NCI-H1694 treated with DMSO at 0.1 percent for 48 hours (cell line): ENCODE results near the gene CEACAM19.
"Not testable (repeated sequence)": the region's sequence is repeated elsewhere in the genome, so short reads cannot be mapped to it uniquely, and the experiment has no call there.

Experiments used
- DNase-seq: peaks from one replicate; lab custom pipeline; 2025; lab: John Stamatoyannopoulos, UW

CEACAM19 gene, protein sequence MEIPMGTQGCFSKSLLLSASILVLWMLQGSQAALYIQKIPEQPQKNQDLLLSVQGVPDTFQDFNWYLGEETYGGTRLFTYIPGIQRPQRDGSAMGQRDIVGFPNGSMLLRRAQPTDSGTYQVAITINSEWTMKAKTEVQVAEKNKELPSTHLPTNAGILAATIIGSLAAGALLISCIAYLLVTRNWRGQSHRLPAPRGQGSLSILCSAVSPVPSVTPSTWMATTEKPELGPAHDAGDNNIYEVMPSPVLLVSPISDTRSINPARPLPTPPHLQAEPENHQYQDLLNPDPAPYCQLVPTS

DNA sequence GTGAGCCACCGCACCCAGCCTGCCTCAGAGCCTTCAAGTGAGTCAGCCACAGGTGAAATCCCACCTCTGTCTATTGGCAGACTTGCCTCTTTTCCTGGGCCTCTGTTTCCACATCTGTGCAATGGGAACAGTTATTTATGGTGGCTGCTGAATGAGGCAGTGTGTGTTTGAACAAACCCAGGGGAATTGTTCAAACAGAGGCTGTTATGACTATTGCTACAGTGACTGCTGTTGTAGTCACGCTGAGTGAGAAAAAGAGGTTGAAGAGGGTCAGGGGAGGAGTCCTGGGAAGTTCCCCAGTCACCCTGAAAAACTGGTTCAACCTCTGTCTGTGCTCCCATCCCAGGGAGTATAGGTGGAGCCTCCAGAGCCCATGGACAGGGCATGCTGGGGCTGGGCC lies at the start of gene CEACAM19:
Gene CEACAM19, plus strand, starts transcription at position 83 of the 400 bp plus-strand sequence. CDS start 450 bp downstream, outside the sequence.
- DNase-seq, result no peak

DNA sequence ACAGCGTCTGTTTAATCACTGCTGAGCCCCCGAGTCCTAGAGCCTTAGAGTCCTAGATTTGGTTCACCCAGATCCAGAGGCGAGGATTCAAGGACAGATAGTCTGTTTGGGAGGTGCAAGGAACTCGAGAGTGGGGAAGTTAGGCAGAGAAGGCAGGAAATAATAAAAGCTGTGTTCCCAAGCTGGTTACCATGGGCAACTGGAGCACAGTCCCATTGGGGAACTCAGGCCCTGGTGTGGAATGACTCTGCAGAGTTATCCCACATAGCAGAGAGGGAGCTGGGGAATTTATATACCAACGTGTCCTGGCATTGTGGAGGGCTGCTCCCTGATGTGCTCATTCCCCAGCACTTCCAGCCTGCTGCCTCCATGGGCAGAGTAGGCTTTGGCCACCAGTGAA lies 48.2 kb upstream of the CEACAM19 start:
- DNase-seq, result no peak

- no peak for DNase-seq
Measured at GRCh38 chr19:44623626-44624025, 47.7 kb upstream of the CEACAM19 start.

DNA sequence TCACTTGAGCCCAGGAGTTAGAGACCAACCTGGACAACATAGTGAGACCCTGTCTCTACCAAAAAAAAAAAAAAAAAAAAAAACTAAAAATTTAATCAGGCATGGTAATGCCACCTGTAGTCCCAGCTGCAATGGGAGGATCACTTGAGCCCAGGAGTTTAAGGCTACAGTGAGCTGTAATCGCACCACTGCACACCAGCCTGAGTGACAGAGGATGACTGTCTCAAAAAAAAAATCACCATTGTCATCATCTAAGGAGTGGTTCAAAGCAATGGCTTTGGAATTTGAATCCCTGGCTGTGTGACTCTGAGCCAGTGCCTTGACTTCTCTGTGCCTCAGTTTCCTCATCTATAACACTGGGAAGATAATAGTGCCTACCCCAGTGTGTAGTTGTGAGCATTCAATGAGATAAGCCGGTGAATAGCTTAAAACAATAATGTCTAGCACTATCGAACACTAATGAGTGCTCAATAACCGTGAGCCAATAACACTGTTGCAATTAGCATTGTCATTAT lies 46.4 kb upstream of the CEACAM19 start:
- no peak for DNase-seq

DNA sequence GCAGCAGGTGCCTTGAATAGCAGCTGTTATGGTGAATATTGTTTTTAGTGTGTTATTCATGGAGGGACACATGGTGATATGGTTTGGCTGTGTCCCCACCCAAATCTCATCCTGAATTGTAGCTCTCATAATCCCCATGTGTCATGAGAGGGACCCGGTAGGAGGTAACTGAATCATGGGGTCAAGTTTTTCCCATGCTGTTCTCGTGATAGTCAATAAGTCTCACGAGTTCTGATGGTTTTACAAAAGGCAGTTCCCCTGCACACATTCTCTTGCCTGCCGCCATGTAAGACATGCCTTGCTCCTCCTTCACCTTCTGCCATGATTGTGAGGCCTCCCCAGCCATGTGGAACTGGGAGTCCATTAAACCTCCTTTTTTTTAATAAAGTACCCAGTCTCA lies 45.6 kb upstream of the CEACAM19 start:
- DNase-seq, result not testable (repeated sequence)

- DNase-seq, result no peak
Measured at GRCh38 chr19:44626048-44626624, 45.1 kb upstream of the CEACAM19 start.

GRCh38 chr19:44627631-44628030 lies 43.7 kb upstream of the CEACAM19 start:
- DNase-seq, result no peak

GRCh38 chr19:44628793-44629192 lies 42.5 kb upstream of the CEACAM19 start:
- DNase-seq, result no peak

GRCh38 chr19:44631611-44632010 lies 39.7 kb upstream of the CEACAM19 start:
- DNase-seq, result not testable (repeated sequence)

GRCh38 chr19:44634058-44634457 lies 37.2 kb upstream of the CEACAM19 start:
- DNase-seq, result not testable (repeated sequence)

DNA sequence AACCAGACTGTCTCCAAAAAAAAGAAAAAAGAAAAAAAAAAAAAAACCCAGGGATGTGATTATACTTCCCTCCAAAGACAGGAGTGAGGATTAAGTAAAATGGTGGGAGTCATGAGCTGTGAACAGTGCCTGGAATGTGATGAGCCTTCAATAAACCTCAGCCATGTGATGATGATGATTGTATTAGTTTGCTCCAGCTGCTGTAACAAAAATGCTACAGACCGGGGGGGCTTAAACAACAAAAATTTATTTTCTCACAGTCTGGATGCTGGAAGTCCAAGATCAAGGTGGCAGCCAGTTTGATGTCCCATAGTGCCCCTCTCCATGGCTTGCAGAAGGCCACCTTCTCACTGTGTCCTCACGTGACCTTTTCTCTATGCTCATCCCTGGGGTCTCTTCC lies 36.5 kb upstream of the CEACAM19 start:
- no peak for DNase-seq

- DNase-seq, result no peak
Measured at GRCh38 chr19:44635581-44636438, 35.5 kb upstream of the CEACAM19 start.

GRCh38 chr19:44636439-44637389 lies 34.6 kb upstream of the CEACAM19 start:
- DNase-seq, result no peak

GRCh38 chr19:44637390-44637764 lies 33.9 kb upstream of the CEACAM19 start:
- DNase-seq, result no peak

DNA sequence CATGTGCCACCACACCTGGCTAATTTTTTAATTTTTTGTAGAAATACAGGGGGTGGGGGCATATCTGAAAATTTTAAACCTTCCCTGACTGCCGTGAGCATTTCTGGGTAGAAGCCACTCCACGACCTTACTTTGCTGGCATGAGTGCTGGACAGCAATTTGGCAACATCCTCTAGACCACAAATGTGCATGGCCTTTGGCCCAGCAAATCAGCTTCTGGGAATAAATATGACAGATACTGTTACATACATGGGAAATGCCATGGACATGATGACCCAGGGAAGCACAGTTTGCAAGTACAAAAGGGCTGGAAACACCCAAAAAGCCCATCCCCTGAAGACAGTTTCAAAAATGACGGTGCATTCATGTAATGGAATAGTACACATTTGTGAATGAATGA lies 30.8 kb upstream of the CEACAM19 start:
- DNase-seq, result no peak

DNA sequence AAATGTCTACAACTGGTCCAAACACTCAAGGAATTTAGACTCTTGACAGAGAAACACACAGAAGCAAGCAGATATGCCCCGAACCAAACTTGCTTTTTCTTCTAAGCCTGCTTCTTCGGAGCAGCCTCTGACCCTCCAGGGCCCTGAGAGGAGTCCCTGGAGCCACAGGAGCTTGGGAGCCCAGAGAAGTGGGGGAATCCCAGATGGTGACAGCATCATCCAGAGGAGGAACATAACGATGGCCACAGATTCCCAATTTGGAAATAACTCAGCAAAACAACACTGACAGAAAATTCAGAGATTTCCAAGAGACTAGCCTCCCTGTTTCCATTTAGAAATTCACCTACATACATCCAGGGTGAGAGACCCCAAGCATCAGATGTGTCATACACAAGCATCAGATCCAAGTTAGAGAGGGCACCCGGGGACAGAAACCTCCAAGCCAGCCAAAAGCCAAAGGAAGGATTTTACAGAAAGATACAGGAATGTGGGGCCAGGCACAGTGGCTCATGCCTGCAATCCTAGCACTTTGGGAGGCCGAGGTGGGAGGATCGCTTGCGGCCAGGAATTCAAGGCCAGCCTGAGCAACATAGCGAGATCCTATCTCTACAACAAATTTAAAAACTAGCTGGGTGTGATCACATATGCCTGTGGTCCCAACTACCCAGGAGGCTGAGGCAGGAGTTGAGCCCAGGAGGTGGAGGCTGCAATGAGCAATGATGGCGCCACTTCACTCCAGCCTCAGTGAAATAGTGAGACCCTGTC lies 29.6 kb upstream of the CEACAM19 start:
- DNase-seq, result no peak

- no peak for DNase-seq
Measured at GRCh38 chr19:44642377-44642776, 28.9 kb upstream of the CEACAM19 start.

DNA sequence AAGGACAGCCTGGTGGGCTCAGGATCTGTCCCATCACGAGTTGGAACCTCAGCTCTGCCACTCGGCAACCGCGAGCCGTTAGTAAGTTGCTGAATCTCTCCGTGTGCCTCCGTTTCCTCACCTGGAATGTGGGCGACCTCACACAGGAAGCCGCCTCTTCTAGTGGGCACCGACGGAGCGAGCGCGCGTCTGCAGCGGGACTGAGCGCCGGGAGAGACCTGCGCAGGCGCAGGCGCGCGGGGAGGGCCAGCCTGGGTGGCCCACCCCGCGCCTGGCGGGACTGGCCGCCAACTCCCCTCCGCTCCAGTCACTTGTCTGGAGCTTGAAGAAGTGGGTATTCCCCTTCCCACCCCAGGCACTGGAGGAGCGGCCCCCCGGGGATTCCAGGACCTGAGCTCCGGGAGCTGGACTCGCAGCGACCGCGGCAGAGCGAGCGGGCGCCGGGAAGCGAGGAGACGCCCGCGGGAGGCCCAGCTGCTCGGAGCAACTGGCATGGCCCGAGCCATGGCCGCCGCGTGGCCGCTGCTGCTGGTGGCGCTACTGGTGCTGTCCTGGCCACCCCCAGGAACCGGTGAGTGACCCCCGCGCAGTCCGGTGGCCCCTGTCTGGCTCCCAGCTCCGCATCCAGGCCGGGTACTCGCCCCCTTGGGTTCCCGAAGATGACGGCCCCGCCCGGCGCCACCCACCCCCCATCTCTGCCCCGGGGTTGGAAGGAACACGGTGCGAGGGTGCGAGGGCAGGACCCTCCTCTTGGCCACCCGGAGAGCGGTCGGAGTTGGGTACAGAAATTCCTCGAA lies 27.5 kb upstream of the CEACAM19 start, which contains the start of gene PVR:
Gene PVR, plus strand, starts transcription at position 306 of the 797 bp plus-strand sequence. Its CDS starts 187 bp downstream, at position 493.
- DNase-seq, result peak; percentile 61

- DNase-seq, result peak; percentile 31
Measured at GRCh38 chr19:44644402-44645016, 26.8 kb upstream of the CEACAM19 start.
